ENCODE measurements around the gene GIMAP6. TPM values are rescaled to one million over a fixed set of nuclear protein-coding genes. Genes with fewer than 3 reads are reported as not detected.
"Not testable (repeated sequence)": the region's sequence is repeated elsewhere in the genome, so short reads cannot be mapped to it uniquely, and the experiment has no call there.

The GIMAP6 gene
- total RNA-seq, 1 donor from 2014 or later, result 2.4 TPM

DNA sequence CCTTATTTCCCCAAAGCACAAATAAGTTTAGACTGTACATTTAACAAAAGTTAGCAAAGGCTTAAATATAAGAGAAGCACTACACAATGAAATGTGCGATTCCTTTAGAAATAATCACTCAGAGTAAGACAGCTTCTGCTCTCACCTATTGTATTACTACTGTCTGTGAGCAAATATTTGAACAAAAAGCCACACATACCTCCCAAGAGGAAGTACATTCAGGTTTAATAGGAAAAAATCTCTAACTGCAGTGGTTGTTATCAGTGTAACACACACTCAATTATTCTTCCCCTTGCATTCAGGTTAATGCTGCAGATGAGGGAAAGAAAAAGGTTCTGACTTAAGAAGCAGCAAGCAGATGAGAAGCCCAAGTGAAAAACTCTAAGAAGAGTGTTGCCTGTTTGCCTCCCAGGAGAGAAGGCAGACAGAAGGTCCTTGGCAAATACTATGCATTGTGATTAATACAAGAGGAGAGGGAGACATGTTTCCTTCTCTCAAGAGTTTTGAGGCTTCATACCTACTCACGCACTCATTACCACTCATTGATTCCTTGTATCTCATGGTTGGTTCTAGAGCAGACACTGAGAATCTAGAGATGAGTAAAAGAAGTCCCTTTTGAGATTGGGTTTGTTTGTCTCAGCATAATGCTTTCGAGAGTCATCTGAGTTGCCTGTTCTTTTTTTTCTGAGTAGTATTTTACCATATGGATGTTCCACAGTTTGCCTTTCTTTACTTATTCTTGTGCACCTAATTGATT, 51.4 kb downstream of the GIMAP6 start:
- no peak for ATAC-seq

DNA sequence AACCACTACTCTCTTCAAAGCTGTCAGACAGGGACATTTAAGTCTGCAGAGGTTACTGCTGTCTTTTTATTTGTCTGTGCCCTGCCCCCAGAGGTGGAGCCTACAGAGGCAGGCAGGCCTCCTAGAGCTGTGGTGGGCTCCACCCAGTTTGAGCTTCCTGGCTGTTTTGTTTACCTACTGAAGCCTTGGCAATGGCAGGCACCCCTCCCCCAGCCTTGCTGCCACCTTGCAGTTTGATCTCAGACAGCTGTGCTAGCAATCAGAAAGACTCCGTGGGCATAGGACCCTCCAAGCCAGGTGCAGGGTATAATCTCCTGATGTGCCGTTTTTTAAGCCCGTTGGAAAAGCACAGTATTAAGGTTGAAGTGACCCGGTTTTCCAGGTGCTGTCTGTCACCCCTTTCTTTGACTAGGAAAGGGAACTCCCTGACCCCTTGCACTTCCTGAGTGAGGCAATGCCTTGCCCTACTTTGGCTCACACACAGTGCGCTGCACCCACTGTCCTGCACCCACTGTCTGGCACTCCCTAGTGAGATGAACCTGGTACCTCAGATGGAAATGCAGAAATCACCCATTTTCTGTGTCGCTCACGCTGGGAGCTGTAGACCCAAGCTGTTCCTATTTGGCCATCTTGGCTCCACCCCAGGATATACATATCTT, 52.1 kb downstream of the GIMAP6 start:
- not testable (repeated sequence) for ATAC-seq

Other genes starting within 250 kb of the GIMAP6 start
- gene GIMAP8, start 181.8 kb downstream of the GIMAP6 start, total RNA-seq, result 1.6 TPM
- gene GIMAP7, start 117.5 kb downstream of the GIMAP6 start, total RNA-seq, result 2.7 TPM
- 3.4 TPM for gene GIMAP4, start 65.0 kb downstream of the GIMAP6 start, total RNA-seq
- 1.1 TPM for gene GIMAP2, start 53.3 kb upstream of the GIMAP6 start, total RNA-seq
- 0.44 TPM for gene GIMAP1, start 84.2 kb upstream of the GIMAP6 start, total RNA-seq
- gene GIMAP5, start 105.0 kb upstream of the GIMAP6 start, total RNA-seq, result 1.4 TPM
- 4.2 TPM for gene TMEM176B, start 168.0 kb upstream of the GIMAP6 start, total RNA-seq
- gene TMEM176A, start 168.4 kb upstream of the GIMAP6 start, total RNA-seq, result 2.6 TPM
- gene AOC1, start 220.1 kb upstream of the GIMAP6 start, total RNA-seq, result 6.3 TPM

Data from esophagus mucosa (tissue), 1 donor.